Upper lobe of left lung (tissue), 4 donors: ENCODE results near the gene PPP2R2B.

ENCODE experiments used
- EP300 ChIP-seq, 4 donors: sonication (generic); formaldehyde crosslinking; IDR thresholded peaks; one replicate each; pipeline ENCODE4 v1.5.1; 2017; ENCODE audit warnings: antibody characterized with exemption in 4 of 4, control low read depth in 2 of 4
- POLR2A ChIP-seq, 4 donors: fragments of 450-650 bp; IDR thresholded peaks; one replicate each; pipeline ENCODE4 v1.5.1; 2016 to 2017; ENCODE audit warnings: antibody characterized with exemption in 4 of 4, mild to moderate bottlenecking in 2 of 4
- TF ChIP-seq, protein P1 (sequence below), 6 experiments: fragments of 450-650 bp in 4 of 6; fragments of 200-600 bp in 2 of 6; sonication (generic) in 2 of 6; IDR thresholded peaks; one replicate each; pipeline ENCODE4 v1.5.1; 2016 to 2019; ENCODE audit warnings: antibody characterized with exemption in 6 of 6

DNA sequence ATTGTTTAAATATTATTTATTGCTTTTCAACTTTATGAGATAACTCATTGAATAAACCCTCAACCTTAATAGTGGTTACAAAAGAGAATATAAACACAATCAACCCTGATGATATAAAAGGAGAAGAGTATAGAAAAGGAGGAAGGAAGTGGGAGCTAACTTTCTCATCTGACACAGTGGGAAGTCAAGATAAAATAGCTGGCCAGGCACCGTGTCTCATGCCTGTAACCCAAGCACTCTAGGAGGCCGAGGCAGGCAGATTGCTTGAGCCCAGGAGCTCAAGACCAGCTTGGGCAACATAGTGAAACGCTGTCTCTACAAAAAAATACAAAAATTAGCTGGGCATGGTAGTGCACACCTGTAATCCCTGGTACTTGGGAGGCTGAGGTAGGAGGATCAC lies 93.5 kb downstream of the PPP2R2B start:
- TF ChIP-seq, protein P1, sequence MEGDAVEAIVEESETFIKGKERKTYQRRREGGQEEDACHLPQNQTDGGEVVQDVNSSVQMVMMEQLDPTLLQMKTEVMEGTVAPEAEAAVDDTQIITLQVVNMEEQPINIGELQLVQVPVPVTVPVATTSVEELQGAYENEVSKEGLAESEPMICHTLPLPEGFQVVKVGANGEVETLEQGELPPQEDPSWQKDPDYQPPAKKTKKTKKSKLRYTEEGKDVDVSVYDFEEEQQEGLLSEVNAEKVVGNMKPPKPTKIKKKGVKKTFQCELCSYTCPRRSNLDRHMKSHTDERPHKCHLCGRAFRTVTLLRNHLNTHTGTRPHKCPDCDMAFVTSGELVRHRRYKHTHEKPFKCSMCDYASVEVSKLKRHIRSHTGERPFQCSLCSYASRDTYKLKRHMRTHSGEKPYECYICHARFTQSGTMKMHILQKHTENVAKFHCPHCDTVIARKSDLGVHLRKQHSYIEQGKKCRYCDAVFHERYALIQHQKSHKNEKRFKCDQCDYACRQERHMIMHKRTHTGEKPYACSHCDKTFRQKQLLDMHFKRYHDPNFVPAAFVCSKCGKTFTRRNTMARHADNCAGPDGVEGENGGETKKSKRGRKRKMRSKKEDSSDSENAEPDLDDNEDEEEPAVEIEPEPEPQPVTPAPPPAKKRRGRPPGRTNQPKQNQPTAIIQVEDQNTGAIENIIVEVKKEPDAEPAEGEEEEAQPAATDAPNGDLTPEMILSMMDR (IDR thresholded peaks at IDR 0.05): no peak
- no peak for TF ChIP-seq POLR2A (IDR thresholded peaks at IDR 0.05)
- no peak for TF ChIP-seq EP300 (IDR thresholded peaks at IDR 0.05)
